8988T (cell line): ENCODE data around the gene PHACTR1.
A peak's percentile ranks its signal among the peaks of the same experiment; 100 is the strongest.
"Not testable (repeated sequence)": the region's sequence is repeated elsewhere in the genome, so short reads cannot be mapped to it uniquely, and the experiment has no call there.

Experiments
- DNase-seq: peaks from one replicate; pipeline ENCODE4 v3.0.0; 2011

The PHACTR1 gene

GRCh38 chr6:12749531-12750379, 33.2 kb downstream of the PHACTR1 start:
- no peak for DNase-seq

GRCh38 chr6:12750416-12750815, 33.8 kb downstream of the PHACTR1 start:
- DNase-seq: no peak

- DNase-seq: peak; percentile 41
Measured at GRCh38 chr6:12751694-12752325, 35.2 kb downstream of the PHACTR1 start.

- no peak for DNase-seq
Measured at GRCh38 chr6:12753036-12753435, 36.5 kb downstream of the PHACTR1 start.

GRCh38 chr6:12760226-12760625, 43.7 kb downstream of the PHACTR1 start:
- DNase-seq: no peak

GRCh38 chr6:12760911-12761310, 44.3 kb downstream of the PHACTR1 start:
- DNase-seq: no peak

- no peak for DNase-seq
Measured at GRCh38 chr6:12761376-12762115, 45.0 kb downstream of the PHACTR1 start.

GRCh38 chr6:12762731-12763434, 46.3 kb downstream of the PHACTR1 start:
- DNase-seq: not testable (repeated sequence)

GRCh38 chr6:12766365-12766764, 49.8 kb downstream of the PHACTR1 start:
- DNase-seq: no peak

- no peak for DNase-seq
Measured at GRCh38 chr6:12767016-12767415, 50.4 kb downstream of the PHACTR1 start.

GRCh38 chr6:12769556-12770256, 53.1 kb downstream of the PHACTR1 start:
- no peak for DNase-seq

- no peak for DNase-seq
Measured at GRCh38 chr6:12772416-12772815, 55.8 kb downstream of the PHACTR1 start.

GRCh38 chr6:12776291-12776690, 59.7 kb downstream of the PHACTR1 start:
- no peak for DNase-seq

- DNase-seq: no peak
Measured at GRCh38 chr6:12779772-12780171, 63.2 kb downstream of the PHACTR1 start.

GRCh38 chr6:12782136-12782535, 65.6 kb downstream of the PHACTR1 start:
- DNase-seq: no peak

- no peak for DNase-seq
Measured at GRCh38 chr6:12785301-12785700, 68.7 kb downstream of the PHACTR1 start.

GRCh38 chr6:12785921-12786320, 69.4 kb downstream of the PHACTR1 start:
- DNase-seq: no peak

- DNase-seq: no peak
Measured at GRCh38 chr6:12791371-12791770, 74.8 kb downstream of the PHACTR1 start.

- DNase-seq: no peak
Measured at GRCh38 chr6:12798326-12798725, 81.8 kb downstream of the PHACTR1 start.

- no peak for DNase-seq
Measured at GRCh38 chr6:12800120-12800519, 83.6 kb downstream of the PHACTR1 start.

- DNase-seq: no peak
Measured at GRCh38 chr6:12801141-12801540, 84.6 kb downstream of the PHACTR1 start.

GRCh38 chr6:12802440-12802839, 85.9 kb downstream of the PHACTR1 start:
- no peak for DNase-seq
